Measurements from ENCODE around the gene SMIM28. TPM values are rescaled to one million over a fixed set of nuclear protein-coding genes. Genes with fewer than 3 reads are reported as not detected.

The SMIM28 gene
- total and polyA plus RNA-seq, 9 donors, result not detected

DNA sequence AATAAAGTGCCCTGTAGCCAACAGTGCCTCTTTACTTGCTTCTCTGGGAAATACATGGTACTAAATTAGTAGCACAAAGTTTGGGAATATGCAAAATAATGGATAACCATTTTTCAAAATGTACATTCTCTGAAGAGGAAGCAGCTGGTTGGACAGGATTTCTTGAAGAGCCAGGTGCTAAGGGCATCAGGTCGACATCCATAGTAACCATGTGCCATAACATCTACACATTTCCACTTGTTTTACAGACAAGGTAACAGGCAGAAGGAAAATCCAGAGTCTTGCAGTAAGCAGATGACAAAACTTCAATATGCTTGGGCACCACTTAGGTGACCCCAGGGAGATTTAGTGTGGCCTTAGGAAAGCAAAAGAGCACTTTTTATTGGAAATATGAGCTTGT is 36.5 kb upstream of the SMIM28 start:
- Histone ChIP-seq H3K27ac (no peak overlapping the region), H3K9me3 (no peaks in the 10 kb centered on the region), H3K27me3 (no peaks in the 10 kb centered on the region), H3K4me1 (ENCODE audit: insufficient read depth) (no peaks in the 10 kb centered on the region), H3K36me3 (no peaks in the 10 kb centered on the region), H3K4me3 (no peak overlapping the region)
- DNase-seq, result no peak
- 81 to 89% (median 83%) methylated on average over 1 of the region's 1 CpG for WGBS, 3 donors
- intact Hi-C loops (cut with DNase I), result no loop called here
- TF ChIP-seq EP300 (IDR thresholded peaks at IDR 0.05) (no peak), POLR2A (IDR thresholded peaks at IDR 0.05) (no peak), CTCF (IDR thresholded peaks at IDR 0.05) (no peak)

DNA sequence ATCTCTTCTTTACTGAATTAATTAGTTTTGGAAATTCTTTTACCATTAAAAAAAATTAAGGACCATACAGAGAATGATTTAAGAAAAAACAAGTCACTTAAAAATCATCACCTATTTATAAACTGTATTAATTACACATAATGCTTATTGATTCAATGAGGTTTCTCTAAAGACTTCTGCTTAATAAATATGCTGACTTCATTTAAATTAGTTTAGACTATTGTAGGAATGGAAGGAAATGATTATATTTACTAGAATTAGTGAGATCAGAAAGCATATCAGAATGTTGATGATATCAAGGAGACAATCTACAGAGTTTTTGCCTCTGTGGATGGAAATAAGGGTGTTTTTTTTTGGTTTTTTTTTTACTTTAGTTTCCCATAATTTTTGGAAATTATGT is 34.6 kb upstream of the SMIM28 start:
- H3K27ac ChIP-seq, result no peak overlapping the region
- H3K27me3 ChIP-seq, result no peaks in the 10 kb centered on the region
- TF ChIP-seq CTCF (IDR thresholded peaks at IDR 0.05) (no peak), POLR2A (IDR thresholded peaks at IDR 0.05) (no peak), EP300 (IDR thresholded peaks at IDR 0.05) (no peak)
- no peak overlapping the region for H3K4me3 ChIP-seq
- no peaks in the 10 kb centered on the region for H3K9me3 ChIP-seq
- intact Hi-C loops (cut with DNase I), result no loop called here
- no peaks in the 10 kb centered on the region for H3K4me1 ChIP-seq (ENCODE audit: insufficient read depth)
- DNase-seq, result no peak
- H3K36me3 ChIP-seq, result no peaks in the 10 kb centered on the region

DNA sequence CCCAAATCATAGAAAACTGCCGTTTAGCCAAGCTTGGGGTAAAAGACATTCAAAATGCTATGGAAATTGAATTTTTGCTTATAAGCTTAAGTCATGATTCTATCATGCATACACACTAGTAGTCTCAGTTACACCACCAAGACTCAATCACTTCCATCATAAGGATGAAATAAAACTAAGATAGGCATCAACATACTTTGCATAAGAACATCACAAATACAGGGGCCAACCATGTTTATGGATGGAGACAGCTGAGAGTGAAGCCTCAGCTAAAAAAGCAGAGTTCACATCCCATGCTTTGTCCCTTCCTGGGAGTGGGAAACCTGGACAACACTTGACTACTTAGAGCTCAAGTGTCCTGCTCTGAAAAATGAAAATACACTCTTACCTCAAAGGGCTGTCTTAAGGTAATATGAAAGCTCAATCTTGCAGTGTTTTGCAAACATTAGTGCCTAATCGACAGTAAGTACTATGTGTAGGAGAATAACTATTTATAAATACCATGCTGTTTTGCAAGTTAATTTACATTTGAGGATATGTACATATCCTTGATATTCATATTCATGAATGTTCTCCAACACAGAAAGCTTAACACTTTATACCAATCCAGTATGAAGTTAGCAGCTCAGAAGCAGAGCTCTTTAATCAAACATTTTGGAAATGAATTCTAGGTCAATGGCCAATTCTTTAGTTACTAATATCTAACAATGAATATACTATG is 32.0 kb upstream of the SMIM28 start:
- Histone ChIP-seq H3K27ac (no peak overlapping the region), H3K4me3 (no peak overlapping the region), H3K9me3 (no peaks in the 10 kb centered on the region), H3K36me3 (no peaks in the 10 kb centered on the region), H3K27me3 (no peaks in the 10 kb centered on the region), H3K4me1 (ENCODE audit: insufficient read depth) (no peaks in the 10 kb centered on the region)
- 50 to 53% (median 50%) methylated on average over 2 of the region's 2 CpGs for WGBS, 3 donors
- no peak for TF ChIP-seq POLR2A (IDR thresholded peaks at IDR 0.05)
- no peak for TF ChIP-seq EP300 (IDR thresholded peaks at IDR 0.05)
- no peak for TF ChIP-seq CTCF (IDR thresholded peaks at IDR 0.05)
- DNase-seq, result no peak
- intact Hi-C loops (cut with DNase I), result no loop called here

GRCh38 chr6:138346302-138347195 is 31.2 kb upstream of the SMIM28 start:
- H3K4me1 ChIP-seq (ENCODE audit: insufficient read depth), result no peaks in the 10 kb centered on the region
- H3K9me3 ChIP-seq, result no peaks in the 10 kb centered on the region
- no peaks in the 10 kb centered on the region for H3K27me3 ChIP-seq
- intact Hi-C loops (cut with DNase I), result no loop called here
- no peak overlapping the region for H3K4me3 ChIP-seq
- no peak for DNase-seq
- H3K36me3 ChIP-seq, result no peaks in the 10 kb centered on the region
- WGBS, 3 donors, result 22 to 42% (median 27%) methylated on average over 2 of the region's 2 CpGs
- TF ChIP-seq POLR2A (IDR thresholded peaks at IDR 0.05) (no peak), EP300 (IDR thresholded peaks at IDR 0.05) (no peak), CTCF (IDR thresholded peaks at IDR 0.05) (no peak)
- H3K27ac ChIP-seq, result no peak overlapping the region

Measured in ovary (tissue), 9 donors.